Fibroblast of lung (primary cell): ENCODE measurements around the gene NANOG.

ENCODE experiments used
- EZH2 ChIP-seq: IDR thresholded peaks from 2 replicates; pipeline ENCODE4 v1.5.1; 2012; ENCODE audit warnings: low read length, control low read depth, mild to moderate bottlenecking; ENCODE audit errors: missing control alignments
- TF ChIP-seq, protein P1 (sequence below), 2 donors: IDR thresholded peaks in 1 of 2; conservative IDR thresholded peaks in 1 of 2; 1 replicate in 1 of 2; 2 replicates in 1 of 2; pipeline ENCODE4 v1.5.1; 2011 to 2012; ENCODE audit warnings: low read length in 2 of 2, control low read depth in 1 of 2, inconsistent platforms in 1 of 2, low read depth in 1 of 2, mild to moderate bottlenecking in 1 of 2

DNA sequence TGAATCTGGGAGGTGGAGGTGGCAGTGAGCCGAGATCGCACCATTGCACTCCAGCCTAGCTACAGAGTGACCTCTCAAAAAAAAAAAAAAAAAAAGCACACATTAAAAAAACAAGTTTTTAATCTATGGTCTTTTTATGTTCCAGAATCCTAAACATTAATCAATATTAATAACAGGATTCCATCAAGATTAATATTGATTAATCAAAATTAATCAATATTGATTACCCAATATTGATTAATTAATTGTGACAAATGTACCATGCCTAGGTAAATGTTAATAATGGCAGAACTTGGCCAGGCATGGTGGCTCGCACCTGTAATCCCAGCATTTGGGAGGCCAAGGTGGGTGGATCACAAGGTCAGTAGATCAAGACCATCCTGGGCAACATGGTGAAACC is 7.9 kb upstream of the NANOG start:
- TF ChIP-seq, protein P1, sequence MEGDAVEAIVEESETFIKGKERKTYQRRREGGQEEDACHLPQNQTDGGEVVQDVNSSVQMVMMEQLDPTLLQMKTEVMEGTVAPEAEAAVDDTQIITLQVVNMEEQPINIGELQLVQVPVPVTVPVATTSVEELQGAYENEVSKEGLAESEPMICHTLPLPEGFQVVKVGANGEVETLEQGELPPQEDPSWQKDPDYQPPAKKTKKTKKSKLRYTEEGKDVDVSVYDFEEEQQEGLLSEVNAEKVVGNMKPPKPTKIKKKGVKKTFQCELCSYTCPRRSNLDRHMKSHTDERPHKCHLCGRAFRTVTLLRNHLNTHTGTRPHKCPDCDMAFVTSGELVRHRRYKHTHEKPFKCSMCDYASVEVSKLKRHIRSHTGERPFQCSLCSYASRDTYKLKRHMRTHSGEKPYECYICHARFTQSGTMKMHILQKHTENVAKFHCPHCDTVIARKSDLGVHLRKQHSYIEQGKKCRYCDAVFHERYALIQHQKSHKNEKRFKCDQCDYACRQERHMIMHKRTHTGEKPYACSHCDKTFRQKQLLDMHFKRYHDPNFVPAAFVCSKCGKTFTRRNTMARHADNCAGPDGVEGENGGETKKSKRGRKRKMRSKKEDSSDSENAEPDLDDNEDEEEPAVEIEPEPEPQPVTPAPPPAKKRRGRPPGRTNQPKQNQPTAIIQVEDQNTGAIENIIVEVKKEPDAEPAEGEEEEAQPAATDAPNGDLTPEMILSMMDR (conservative IDR thresholded peaks at IDR 0.05 in 1 of 2, IDR thresholded peaks at IDR 0.05 in 1 of 2; ENCODE audit: low read depth in 1 of 2, low read length in 2 of 2): no peak
- no peak for TF ChIP-seq EZH2
